Gastrocnemius medialis (tissue), 4 donors: Measurements from ENCODE around the gene DYNC2LI1. TPM values are rescaled to one million over a fixed set of nuclear protein-coding genes. Genes with fewer than 3 reads are reported as not detected.
A peak's percentile ranks its signal among the peaks of the same experiment; 100 is the strongest.

Experiments
- ATAC-seq, 2 donors: fragments of 150-250 bp; one replicate each; pipeline ENCODE4 v1.9.1; 2016
- DNase-seq, 2 donors: peaks; one replicate each; pipeline ENCODE4 v3.0.0-alpha.2; 2019
- H3K27ac ChIP-seq, 4 donors: fragments of 200-600 bp; sonication (generic); 1 replicate in 1 of 4; 2 replicates in 3 of 4; pipeline ENCODE4 v1.5.1; 2016 to 2018; ENCODE audit warnings: mild to moderate bottlenecking in 2 of 4, moderate library complexity in 1 of 4
- H3K27me3 ChIP-seq, 3 donors: fragments of 200-600 bp; sonication (generic) in 2 of 3; 1 replicate in 1 of 3; 2 replicates in 2 of 3; pipeline versions ENCODE4 v1.5.1 to v1.6.0; 2016 to 2019; ENCODE audit warnings: mild to moderate bottlenecking in 1 of 3, moderate library complexity in 1 of 3
- H3K36me3 ChIP-seq, 2 donors: fragments of 200-600 bp; sonication (generic) in 1 of 2; one replicate each; pipeline ENCODE4 v1.5.1; 2017 to 2018
- H3K4me1 ChIP-seq, 2 donors: fragments of 200-600 bp; sonication (generic) in 1 of 2; one replicate each; pipeline ENCODE4 v1.5.1; 2016 to 2017; ENCODE audit warnings: mild to moderate bottlenecking in 2 of 2
- H3K4me3 ChIP-seq, 4 donors: fragments of 200-600 bp; sonication (generic) in 3 of 4; 1 replicate in 1 of 4; 2 replicates in 3 of 4; pipeline ENCODE4 v1.5.1; 2016 to 2019; ENCODE audit warnings: mild to moderate bottlenecking in 2 of 4
- H3K9me3 ChIP-seq, 3 donors: fragments of 200-600 bp; sonication (generic) in 2 of 3; 1 replicate in 1 of 3; 2 replicates in 2 of 3; pipeline ENCODE4 v1.5.1; 2016 to 2019
- POLR2A ChIP-seq, 2 donors: fragments of 450-650 bp; IDR thresholded peaks; one replicate each; pipeline ENCODE4 v1.6.1; 2017; ENCODE audit warnings: antibody characterized with exemption in 2 of 2, mild to moderate bottlenecking in 2 of 2, moderate library complexity in 2 of 2
- in situ Hi-C, 4 donors: fragments of 200-750 bp; cut with MboI; loops; one replicate each; pipeline versions ENCODE4 v1.15.0 to v1.8.0; 2017; ENCODE audit warnings: low sequenced_read_pairs in 4 of 4
- intact Hi-C: fragments of 100-400 bp; cut with DNase I; formaldehyde crosslinking; loops from one replicate; pipeline ENCODE4 v1.15.1; 2023; ENCODE audit warnings: low total_unique reads
- total RNA-seq, 4 donors: library from RNA; depleted of rRNA; stranded (reverse); fragments of >200 nt; gene quantifications; one replicate each; pipeline versions ENCODE4 v1.1.0 to v1.2.3, GENCODE V29; 2016
- TF ChIP-seq, protein P1 (sequence below), 5 experiments: fragments of 450-650 bp in 3 of 5; fragments of 200-600 bp in 2 of 5; sonication (generic) in 2 of 5; IDR thresholded peaks in 4 of 5; conservative IDR thresholded peaks in 1 of 5; 1 replicate in 4 of 5; 2 replicates in 1 of 5; pipeline ENCODE4 v1.5.1; 2016 to 2019; ENCODE audit warnings: antibody characterized with exemption in 5 of 5, mild to moderate bottlenecking in 3 of 5, moderate library complexity in 3 of 5

DYNC2LI1 gene
- total RNA-seq, 4 donors from 2014 or later = 8.1 to 13.1 (median 10.2) TPM

- Histone ChIP-seq H3K4me1 (no peaks in the 10 kb centered on the region), H3K36me3 (no peaks in the 10 kb centered on the region), H3K4me3 (no peak overlapping the region), H3K27ac (no peak overlapping the region), H3K9me3 (no peaks in the 10 kb centered on the region), H3K27me3 (peaks cover 0 to 2% (median 0%) of the 10 kb centered on the region in 3 donors)
- in situ Hi-C loops (no loop called here), intact Hi-C loops (no loop called here)
- TF ChIP-seq POLR2A (IDR thresholded peaks at IDR 0.05) = no peak
- TF ChIP-seq, protein P1, sequence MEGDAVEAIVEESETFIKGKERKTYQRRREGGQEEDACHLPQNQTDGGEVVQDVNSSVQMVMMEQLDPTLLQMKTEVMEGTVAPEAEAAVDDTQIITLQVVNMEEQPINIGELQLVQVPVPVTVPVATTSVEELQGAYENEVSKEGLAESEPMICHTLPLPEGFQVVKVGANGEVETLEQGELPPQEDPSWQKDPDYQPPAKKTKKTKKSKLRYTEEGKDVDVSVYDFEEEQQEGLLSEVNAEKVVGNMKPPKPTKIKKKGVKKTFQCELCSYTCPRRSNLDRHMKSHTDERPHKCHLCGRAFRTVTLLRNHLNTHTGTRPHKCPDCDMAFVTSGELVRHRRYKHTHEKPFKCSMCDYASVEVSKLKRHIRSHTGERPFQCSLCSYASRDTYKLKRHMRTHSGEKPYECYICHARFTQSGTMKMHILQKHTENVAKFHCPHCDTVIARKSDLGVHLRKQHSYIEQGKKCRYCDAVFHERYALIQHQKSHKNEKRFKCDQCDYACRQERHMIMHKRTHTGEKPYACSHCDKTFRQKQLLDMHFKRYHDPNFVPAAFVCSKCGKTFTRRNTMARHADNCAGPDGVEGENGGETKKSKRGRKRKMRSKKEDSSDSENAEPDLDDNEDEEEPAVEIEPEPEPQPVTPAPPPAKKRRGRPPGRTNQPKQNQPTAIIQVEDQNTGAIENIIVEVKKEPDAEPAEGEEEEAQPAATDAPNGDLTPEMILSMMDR (IDR thresholded peaks at IDR 0.05 in 4 of 5, conservative IDR thresholded peaks at IDR 0.05 in 1 of 5) = no peak
- DNase-seq (no peak), ATAC-seq (no peak)
Measured at GRCh38 chr2:43824951-43825493, 51.2 kb downstream of the DYNC2LI1 start.

DNA sequence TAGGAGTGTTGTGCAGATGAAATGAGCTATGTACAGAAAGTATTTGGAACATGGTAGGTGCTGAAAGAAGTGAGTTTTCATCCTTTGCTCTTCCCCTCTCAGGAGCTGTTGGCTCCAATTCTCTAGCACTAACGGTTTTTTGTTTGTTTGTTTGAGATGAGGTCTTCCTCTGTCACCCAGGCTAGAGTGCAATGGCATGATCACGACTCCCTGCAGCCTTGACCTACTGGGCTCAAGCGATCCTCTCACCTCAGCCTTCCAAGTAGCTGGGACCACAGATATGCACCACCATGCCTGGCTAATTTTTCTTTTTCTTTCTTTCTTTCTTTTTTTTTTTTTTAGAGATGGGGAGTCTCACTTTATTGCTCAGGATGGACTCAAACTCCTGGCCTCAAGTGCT is 52.0 kb downstream of the DYNC2LI1 start:
- H3K4me3 ChIP-seq = no peak overlapping the region
- ATAC-seq = no peak
- intact Hi-C loops = no loop called here
- peaks cover 0 to 2% (median 0%) of the 10 kb centered on the region in 3 donors for H3K27me3 ChIP-seq
- H3K27ac ChIP-seq = no peak overlapping the region
- in situ Hi-C loops = no loop called here
- DNase-seq = no peak
- H3K36me3 ChIP-seq = no peaks in the 10 kb centered on the region
- no peaks in the 10 kb centered on the region for H3K4me1 ChIP-seq
- no peak for TF ChIP-seq POLR2A (IDR thresholded peaks at IDR 0.05)
- TF ChIP-seq, protein P1 (IDR thresholded peaks at IDR 0.05 in 4 of 5, conservative IDR thresholded peaks at IDR 0.05 in 1 of 5) = no peak
- H3K9me3 ChIP-seq = no peaks in the 10 kb centered on the region

DNA sequence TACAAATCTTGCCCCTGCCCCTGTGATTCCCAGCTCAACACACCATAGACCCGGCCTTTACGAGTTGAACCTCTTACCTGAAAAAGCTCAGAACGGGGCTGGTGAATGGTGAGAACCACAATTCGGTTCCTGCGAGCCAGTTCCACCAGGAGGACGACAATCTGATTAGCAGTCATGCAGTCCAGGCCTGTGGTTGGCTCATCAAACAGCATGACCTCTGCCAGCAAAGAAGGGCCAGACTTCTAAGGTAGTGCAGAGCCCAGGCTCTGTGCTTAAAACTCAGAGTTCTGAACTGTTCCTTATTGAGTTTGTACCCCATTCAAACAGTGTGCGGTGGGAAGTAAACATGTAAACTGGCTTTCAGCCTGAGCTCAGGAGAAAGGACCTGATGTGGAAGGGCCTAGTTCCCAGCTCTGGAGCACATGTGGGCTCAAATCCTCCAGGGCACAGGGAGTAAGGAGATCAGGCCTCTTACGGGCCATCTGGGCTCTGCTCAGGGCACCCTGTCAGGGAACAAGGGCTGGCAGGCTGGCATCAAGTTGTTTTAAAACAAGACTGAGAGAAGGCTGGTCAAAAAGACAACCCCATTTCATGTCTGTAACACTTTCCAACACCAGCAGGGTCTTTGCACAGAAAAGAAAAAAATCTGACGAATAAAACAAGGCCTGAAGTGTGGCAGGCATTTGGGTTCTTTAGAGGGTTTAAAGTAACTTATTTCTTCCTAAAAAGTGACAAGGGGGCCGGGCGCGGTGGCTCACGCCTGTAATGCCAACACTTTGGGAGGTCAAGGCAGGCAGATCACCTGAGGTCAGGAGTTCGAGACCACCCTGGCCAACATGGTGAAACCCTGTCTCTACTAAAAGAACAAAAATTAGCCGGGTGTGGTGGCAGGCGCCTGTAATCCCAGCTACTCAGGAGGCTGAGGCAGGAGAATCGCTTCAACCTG is 52.7 kb downstream of the DYNC2LI1 start:
- no peak for ATAC-seq
- intact Hi-C loops = no loop called here

GRCh38 chr2:43831543-43832294 is 57.9 kb downstream of the DYNC2LI1 start:
- peaks cover 2 to 9% (median 7%) of the 10 kb centered on the region in 3 donors for H3K27me3 ChIP-seq
- H3K4me3 ChIP-seq = peak overlapping the region in 2 of 4 donors; percentile 15 to 16
- H3K9me3 ChIP-seq = no peaks in the 10 kb centered on the region
- ATAC-seq = no peak
- no peaks in the 10 kb centered on the region for H3K4me1 ChIP-seq
- in situ Hi-C loops (no loop called here), intact Hi-C loops (no loop called here)
- H3K27ac ChIP-seq = no peak overlapping the region
- no peak for DNase-seq
- no peak for TF ChIP-seq POLR2A (IDR thresholded peaks at IDR 0.05)
- TF ChIP-seq, protein P1 (IDR thresholded peaks at IDR 0.05 in 4 of 5, conservative IDR thresholded peaks at IDR 0.05 in 1 of 5) = no peak
- H3K36me3 ChIP-seq = no peaks in the 10 kb centered on the region

More for the DNA sequence above, 52.7 kb downstream of the DYNC2LI1 start:
- TF ChIP-seq, protein P1 (IDR thresholded peaks at IDR 0.05 in 4 of 5, conservative IDR thresholded peaks at IDR 0.05 in 1 of 5) = no peak
- TF ChIP-seq POLR2A (IDR thresholded peaks at IDR 0.05) = no peak
- H3K27ac ChIP-seq = no peak overlapping the region
- peaks cover 2 to 4% (median 2%) of the 10 kb centered on the region in 3 donors for H3K27me3 ChIP-seq
- no peak overlapping the region for H3K4me3 ChIP-seq
- DNase-seq = no peak
- H3K4me1 ChIP-seq = no peaks in the 10 kb centered on the region
- no peaks in the 10 kb centered on the region for H3K36me3 ChIP-seq
- in situ Hi-C loops = no loop called here
- H3K9me3 ChIP-seq = no peaks in the 10 kb centered on the region
